ENCODE data around the gene TNFRSF12A. TPM values are rescaled to one million over a fixed set of nuclear protein-coding genes. Genes with fewer than 3 reads are reported as not detected.

The TNFRSF12A gene
- total RNA-seq, 1 experiment from 2014 or later: 147 TPM

DNA sequence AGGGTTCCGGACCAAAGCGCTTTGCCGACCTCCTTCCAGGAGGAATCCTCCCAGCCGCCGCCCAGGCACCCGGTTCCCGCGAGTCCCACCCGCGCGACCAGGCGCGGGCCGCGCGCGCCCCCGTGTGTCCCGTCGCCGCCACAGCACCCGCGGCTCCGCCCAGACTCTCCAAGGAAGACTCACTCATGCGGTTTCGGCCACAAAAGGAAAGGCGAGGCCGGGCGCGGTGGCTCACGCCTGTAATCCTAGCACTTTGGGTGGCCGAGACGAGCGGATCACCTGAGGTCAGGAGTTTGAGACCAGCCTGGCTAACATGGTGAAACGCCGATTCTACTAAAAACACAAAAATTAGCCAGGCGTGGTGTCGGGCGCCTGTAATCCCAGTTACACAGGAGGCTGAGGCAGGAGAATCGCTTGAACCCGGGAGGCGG lies 36.4 kb upstream of the TNFRSF12A start:
- Histone ChIP-seq H3K4me1 (ENCODE audit: insufficient read depth, low read length) (no peaks in the 10 kb centered on the region), H4K20me1 (ENCODE audit: control insufficient read depth, insufficient read depth, insufficient read length) (no peaks in the 10 kb centered on the region), H3K14ac (ENCODE audit: insufficient read depth, low read length) (no peak overlapping the region), H2BK15ac (ENCODE audit: low read depth, low read length) (no peak overlapping the region), H3K23ac (ENCODE audit: insufficient read length, low read depth, low read length) (no peak overlapping the region), H3K23me2 (ENCODE audit: insufficient read length, low read depth, low read length, poor library complexity, severe bottlenecking) (peaks cover 9% of the 10 kb centered on the region), H3K79me2 (ENCODE audit: insufficient read depth, low read length) (no peaks in the 10 kb centered on the region; the same call in 1 of the 2 replicates), H3K18ac (ENCODE audit: insufficient read length, low read depth, low read length) (no peak overlapping the region), H3K4me2 (ENCODE audit: insufficient read depth, insufficient read length, low read length) (no peak overlapping the region), H4K91ac (ENCODE audit: insufficient read length, low read depth, low read length) (no peak overlapping the region), H2AFZ (ENCODE audit: low read length) (no peak overlapping the region), H3K9me3 (ENCODE audit: control insufficient read depth, low read depth, low read length) (no peaks in the 10 kb centered on the region), H2BK5ac (ENCODE audit: insufficient read length, low read length) (no peak overlapping the region), H3K79me1 (ENCODE audit: insufficient read depth, low read depth, low read length, poor library complexity, severe bottlenecking) (no peaks in the 10 kb centered on the region), H3K4ac (ENCODE audit: low read depth, low read length) (no peak overlapping the region), H3K27me3 (ENCODE audit: insufficient read depth, low read length) (no peaks in the 10 kb centered on the region), H4K8ac (replicated peaks; ENCODE audit: insufficient read length, low read depth, low read length) (no peak overlapping the region), H2BK120ac (ENCODE audit: low read depth, low read length, poor library complexity, severe bottlenecking) (no peak overlapping the region), H3K56ac (ENCODE audit: insufficient read length, low read depth, low read length) (no peak overlapping the region), H3T11ph (ENCODE audit: low read length) (no peak overlapping the region), H3K27ac (ENCODE audit: insufficient read length, low read depth, low read length) (no peak overlapping the region), H4K5ac (ENCODE audit: insufficient read length, low read depth, low read length) (no peak overlapping the region), H2BK20ac (ENCODE audit: low read depth, low read length, poor library complexity, severe bottlenecking) (no peak overlapping the region), H2AK5ac (ENCODE audit: insufficient read length, low read length) (no peak overlapping the region), H2BK12ac (ENCODE audit: insufficient read length, low read depth, low read length) (no peak overlapping the region), H3K9ac (ENCODE audit: extremely low read depth, insufficient read length, low read length) (no peak overlapping the region)
- peak; percentile 90 for DNase-seq
- peaks cover 0 to 2% (median 2%) of the 10 kb centered on the region in 3 experiments; a peak in 2 of 7 replicates for H3K36me3 Mint-ChIP-seq (ENCODE audit: insufficient read depth in 1 of 3, low read depth in 3 of 3)
- H3K9me3 Mint-ChIP-seq: no peaks in the 10 kb centered on the region
- H3K27ac Mint-ChIP-seq: no peak overlapping the region
- H3K4me1 Mint-ChIP-seq: peaks cover 26 to 34% of the 10 kb centered on the region in 2 experiments
- no CpG with 5 or more reads among the region's 42 CpGs for WGBS (ENCODE audit: extremely low coverage, insufficient read length, low lambda C conversion rate)
- TF ChIP-seq, protein P1, sequence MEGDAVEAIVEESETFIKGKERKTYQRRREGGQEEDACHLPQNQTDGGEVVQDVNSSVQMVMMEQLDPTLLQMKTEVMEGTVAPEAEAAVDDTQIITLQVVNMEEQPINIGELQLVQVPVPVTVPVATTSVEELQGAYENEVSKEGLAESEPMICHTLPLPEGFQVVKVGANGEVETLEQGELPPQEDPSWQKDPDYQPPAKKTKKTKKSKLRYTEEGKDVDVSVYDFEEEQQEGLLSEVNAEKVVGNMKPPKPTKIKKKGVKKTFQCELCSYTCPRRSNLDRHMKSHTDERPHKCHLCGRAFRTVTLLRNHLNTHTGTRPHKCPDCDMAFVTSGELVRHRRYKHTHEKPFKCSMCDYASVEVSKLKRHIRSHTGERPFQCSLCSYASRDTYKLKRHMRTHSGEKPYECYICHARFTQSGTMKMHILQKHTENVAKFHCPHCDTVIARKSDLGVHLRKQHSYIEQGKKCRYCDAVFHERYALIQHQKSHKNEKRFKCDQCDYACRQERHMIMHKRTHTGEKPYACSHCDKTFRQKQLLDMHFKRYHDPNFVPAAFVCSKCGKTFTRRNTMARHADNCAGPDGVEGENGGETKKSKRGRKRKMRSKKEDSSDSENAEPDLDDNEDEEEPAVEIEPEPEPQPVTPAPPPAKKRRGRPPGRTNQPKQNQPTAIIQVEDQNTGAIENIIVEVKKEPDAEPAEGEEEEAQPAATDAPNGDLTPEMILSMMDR (conservative IDR thresholded peaks at IDR 0.05): peak; percentile 97
- H3K27me3 Mint-ChIP-seq (ENCODE audit: low read depth): peaks cover 10% of the 10 kb centered on the region
- peak overlapping the region in 1 of 2 experiments; percentile 21; a peak in 2 of 5 replicates for H3K4me3 Mint-ChIP-seq

All from H9 (cell line).